GM19193 (cell line): ENCODE data around the gene SMAD5.

Source experiments
- POLR2A ChIP-seq: IDR thresholded peaks from 4 replicates; pipeline ENCODE4 v1.6.1; 2011; ENCODE audit not compliant: insufficient read depth, insufficient read length; ENCODE audit errors: extremely low read depth

SMAD5 gene

GRCh38 chr5:136209346-136209910, 76.8 kb downstream of the SMAD5 start:
- no peak for TF ChIP-seq POLR2A

DNA sequence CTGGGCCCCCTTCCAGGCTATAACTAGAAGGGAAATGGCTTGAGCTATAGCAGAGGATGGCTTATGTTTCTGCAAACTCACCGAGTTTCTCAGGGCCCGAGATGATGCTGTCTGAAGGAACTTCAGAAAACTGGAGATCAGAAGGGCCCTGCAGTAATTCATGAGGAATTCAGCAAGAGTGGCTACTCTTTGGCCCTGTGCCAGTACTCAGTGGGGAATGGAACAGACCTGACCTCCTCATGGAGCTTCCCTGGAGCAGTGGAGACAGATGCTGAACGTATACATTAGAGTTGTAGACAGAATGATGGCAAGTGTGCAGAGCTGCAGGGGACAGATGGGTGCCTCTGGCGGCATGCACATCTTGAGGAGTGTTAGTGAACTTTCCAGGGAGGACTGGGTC, 77.6 kb downstream of the SMAD5 start:
- no peak for TF ChIP-seq POLR2A

GRCh38 chr5:136211282-136212040, 78.8 kb downstream of the SMAD5 start:
- TF ChIP-seq POLR2A, result no peak

GRCh38 chr5:136212252-136212721, 79.6 kb downstream of the SMAD5 start:
- TF ChIP-seq POLR2A, result no peak

GRCh38 chr5:136213919-136214493, 81.4 kb downstream of the SMAD5 start:
- no peak for TF ChIP-seq POLR2A

DNA sequence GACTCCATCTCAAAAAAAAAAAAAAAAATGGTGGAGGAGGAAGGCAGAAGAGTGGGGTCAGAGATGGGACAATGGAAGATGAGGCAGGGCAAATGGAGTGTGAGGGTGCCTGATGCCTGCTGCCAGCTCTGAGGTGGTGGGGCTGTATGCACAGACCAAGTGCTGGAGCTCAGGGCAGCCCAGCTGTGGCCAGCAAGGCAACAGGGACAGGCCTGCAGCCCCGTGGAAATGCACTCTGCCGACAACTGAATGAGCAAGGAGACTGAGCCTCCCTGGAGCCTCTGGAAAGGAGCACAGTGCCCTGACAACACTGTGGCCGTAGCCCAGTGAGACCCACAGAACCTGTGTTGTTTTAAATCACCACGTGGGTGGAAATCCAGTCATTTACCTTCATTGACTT, 83.2 kb downstream of the SMAD5 start:
- no peak for TF ChIP-seq POLR2A

GRCh38 chr5:136216230-136216629, 83.6 kb downstream of the SMAD5 start:
- no peak for TF ChIP-seq POLR2A

DNA sequence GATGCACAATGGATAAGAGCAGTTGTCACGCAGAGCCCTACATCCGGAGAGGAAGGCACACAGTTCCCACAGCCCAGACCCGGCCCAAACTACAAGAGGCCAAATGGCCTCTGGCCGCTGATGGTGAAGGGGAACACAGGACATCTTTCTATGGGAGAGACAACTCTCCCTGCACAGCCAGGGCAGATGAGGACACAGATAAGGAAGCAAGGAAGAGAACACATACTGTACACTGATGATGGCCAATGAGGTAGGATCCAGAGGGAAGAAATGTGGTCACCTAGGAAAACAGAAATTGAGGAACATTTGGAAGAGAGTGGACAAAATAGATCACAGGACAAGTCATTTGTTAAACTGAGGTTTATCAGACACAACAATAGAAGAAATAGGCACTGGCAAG, 88.7 kb downstream of the SMAD5 start:
- no peak for TF ChIP-seq POLR2A

DNA sequence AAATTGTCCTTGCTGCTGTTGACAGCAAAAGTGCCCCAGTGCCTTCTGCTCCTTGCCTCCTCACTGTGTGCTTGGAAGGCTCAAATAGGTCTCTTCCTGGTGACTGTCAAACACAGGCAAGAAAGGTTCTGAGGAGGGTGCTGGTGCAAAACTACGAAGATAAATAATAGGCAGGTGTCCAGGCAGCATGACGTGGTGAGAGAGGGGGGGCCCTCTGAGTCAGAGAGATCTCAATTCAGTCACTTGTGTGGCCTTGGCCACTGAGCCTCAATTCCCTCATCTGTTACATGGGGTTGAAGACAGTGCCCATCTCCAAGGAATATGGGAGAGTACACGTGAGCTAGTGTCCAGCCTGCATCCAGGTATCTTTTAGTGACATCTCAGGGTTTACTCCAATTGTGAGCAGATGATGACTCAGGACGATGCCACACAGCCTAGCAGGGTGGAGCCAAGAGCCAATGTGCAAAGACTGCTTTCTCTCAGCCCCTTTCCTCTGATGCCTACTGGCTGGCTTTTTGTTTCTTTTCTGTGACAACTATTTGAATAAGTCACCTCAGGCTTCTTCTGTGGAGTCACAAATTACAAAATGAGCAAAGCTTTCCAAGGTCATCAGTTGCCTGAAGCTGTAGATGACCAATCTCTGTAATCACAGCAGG, 90.1 kb downstream of the SMAD5 start:
- no peak for TF ChIP-seq POLR2A

GRCh38 chr5:136225796-136226195, 93.2 kb downstream of the SMAD5 start:
- TF ChIP-seq POLR2A, result no peak

GRCh38 chr5:136226401-136226800, 93.8 kb downstream of the SMAD5 start:
- TF ChIP-seq POLR2A, result no peak

DNA sequence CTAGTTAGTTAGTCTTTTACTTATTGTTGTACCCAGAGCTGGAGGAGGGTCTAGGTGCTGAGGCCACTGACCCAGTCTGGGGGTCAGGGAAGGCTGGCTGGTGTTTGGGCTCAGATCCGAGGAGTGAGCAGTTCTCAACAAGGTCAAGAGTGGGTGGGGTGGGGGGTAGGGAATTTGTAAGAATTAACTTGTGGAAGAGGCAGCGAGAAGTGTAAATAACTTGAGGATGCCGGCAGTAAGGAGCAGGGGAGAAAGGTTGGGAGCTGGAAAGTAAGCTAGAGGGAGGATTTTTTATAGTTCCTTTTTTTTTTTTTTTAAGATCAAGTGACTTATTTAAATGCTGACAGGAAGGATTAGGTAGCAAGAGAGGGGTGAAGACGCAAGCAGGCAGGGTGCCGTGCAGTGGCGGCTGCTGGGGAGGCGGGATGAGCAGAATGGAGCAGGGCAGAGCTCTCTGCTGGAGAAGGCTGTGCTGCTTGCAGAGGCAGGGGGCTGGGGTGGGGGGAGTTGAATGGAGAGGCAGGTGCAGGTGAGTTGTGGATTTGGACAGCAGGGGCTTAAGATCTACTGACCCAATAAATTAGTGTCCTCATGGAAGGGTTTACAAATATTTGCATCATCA, 95.6 kb downstream of the SMAD5 start:
- TF ChIP-seq POLR2A, result no peak

DNA sequence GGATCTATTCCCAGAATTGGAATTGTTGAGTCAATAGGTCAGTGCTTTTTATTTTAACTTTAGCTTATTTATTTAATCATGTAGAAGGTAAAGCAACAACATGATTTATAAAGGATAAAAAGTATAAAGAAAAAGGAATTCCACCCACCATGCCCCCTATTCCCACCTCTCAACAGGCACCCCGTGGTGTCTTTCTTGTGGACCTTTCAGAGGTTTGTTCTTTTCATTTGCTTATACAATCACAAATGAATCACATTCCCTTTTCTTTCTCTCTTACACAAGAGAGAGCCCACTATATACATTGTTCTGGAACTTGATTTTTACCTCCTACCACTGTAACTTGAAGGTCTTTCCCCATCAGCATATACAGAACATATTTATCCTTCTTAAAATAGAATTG, 97.5 kb downstream of the SMAD5 start:
- TF ChIP-seq POLR2A, result no peak

DNA sequence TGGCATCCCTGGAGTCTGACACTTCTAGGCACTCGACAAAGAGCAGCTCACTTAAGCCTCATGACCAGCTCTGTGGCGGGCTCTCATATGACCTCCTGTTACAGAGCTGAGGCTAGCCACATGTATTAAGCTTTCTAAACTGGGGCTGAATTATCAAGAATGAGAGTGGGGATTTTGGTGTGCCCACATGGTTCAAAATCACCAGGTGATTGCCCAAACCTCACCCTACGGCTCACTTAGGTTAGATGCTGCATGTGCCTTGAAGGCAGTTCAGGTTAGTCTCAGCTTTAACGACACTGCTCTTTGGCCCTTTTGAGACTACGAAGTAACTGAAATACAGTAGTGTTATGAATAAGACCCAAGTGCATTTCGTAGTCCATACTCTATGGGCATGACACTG, 99.7 kb downstream of the SMAD5 start:
- TF ChIP-seq POLR2A, result no peak
